ENCODE results near the gene JUND.

The JUND gene

GRCh38 chr19:18291590-18292461, 10.4 kb upstream of the JUND start:
- peaks cover 56% of the 10 kb centered on the region for H3K4me1 ChIP-seq

DNA sequence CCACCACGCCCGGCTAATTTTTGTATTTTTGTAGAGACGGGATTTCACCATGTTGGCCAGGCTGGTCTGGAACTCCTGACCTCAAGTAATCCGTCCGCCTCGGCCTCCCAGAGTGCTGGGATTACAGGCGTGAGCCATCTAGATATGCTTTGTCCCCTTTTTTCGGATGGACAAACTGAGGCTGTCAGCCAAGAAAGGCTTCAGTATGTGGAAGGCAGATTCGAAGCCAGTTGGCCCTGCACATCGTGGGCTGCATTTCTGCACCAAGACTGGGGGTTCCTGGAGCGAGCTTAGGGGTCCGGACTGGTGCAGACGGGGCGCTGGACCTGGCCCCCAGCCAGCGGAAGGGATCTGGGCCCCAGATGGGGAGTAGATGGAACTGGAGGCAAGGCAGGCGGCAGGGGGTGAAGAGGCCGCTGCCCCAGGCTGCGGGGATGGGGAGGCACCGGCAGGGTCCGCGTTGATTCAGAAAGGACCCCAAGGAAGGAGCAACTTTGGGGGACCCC, 9.7 kb upstream of the JUND start:
- Histone ChIP-seq H3K9ac (peak overlapping the region; percentile 86), H4K20me1 (no peaks in the 10 kb centered on the region), H3K27me3 (no peaks in the 10 kb centered on the region), H3K4me1 (peaks cover 64% of the 10 kb centered on the region), H3K27ac (peak overlapping the region; percentile 95), H3K4me3 (peak overlapping the region; percentile 81), H3K9me3 (no peaks in the 10 kb centered on the region), H3K4me2 (peak overlapping the region; percentile 97), H3K36me3 (no peaks in the 10 kb centered on the region)
- no peak for TF ChIP-seq Cebpa-rat (IDR thresholded peaks at IDR 0.05)

More at GRCh38 chr19:18291590-18292461, 10.4 kb upstream of the JUND start:
- H3K36me3 ChIP-seq = no peaks in the 10 kb centered on the region
- peak overlapping the region; percentile 81 for H3K4me3 ChIP-seq
- no peaks in the 10 kb centered on the region for H3K9me3 ChIP-seq
- TF ChIP-seq Cebpa-rat (IDR thresholded peaks at IDR 0.05) = no peak
- H3K4me2 ChIP-seq = peak overlapping the region; percentile 97
- H4K20me1 ChIP-seq = no peaks in the 10 kb centered on the region
- H3K9ac ChIP-seq = peak overlapping the region; percentile 86
- no peaks in the 10 kb centered on the region for H3K27me3 ChIP-seq
- H3K27ac ChIP-seq = peak overlapping the region; percentile 95

- Histone ChIP-seq H4K20me1 (no peaks in the 10 kb centered on the region), H3K4me3 (peak overlapping the region; percentile 81; the same call in 1 of the 2 replicates), H3K4me1 (peaks cover 68% of the 10 kb centered on the region), H3K9ac (no peak overlapping the region; the same call in 1 of the 2 replicates), H3K27ac (peak overlapping the region; percentile 95), H3K36me3 (no peaks in the 10 kb centered on the region), H3K27me3 (no peaks in the 10 kb centered on the region), H3K9me3 (no peaks in the 10 kb centered on the region), H3K4me2 (peak overlapping the region; percentile 97)
- TF ChIP-seq Cebpa-rat (IDR thresholded peaks at IDR 0.05) = no peak
These were observed 9.0 kb upstream of the JUND start for GRCh38 chr19:18290302-18291018.

GRCh38 chr19:18289471-18290301, 8.3 kb upstream of the JUND start:
- H3K4me2 ChIP-seq = peak overlapping the region; percentile 97
- no peaks in the 10 kb centered on the region for H3K36me3 ChIP-seq
- H3K4me3 ChIP-seq = no peak overlapping the region

GRCh38 chr19:18287836-18288772, 6.7 kb upstream of the JUND start:
- H3K4me3 ChIP-seq = no peak overlapping the region
- H4K20me1 ChIP-seq = no peaks in the 10 kb centered on the region
- H3K9me3 ChIP-seq = no peaks in the 10 kb centered on the region
- peaks cover 74% of the 10 kb centered on the region for H3K4me1 ChIP-seq
- TF ChIP-seq Cebpa-rat (IDR thresholded peaks at IDR 0.05) = no peak
- H3K27me3 ChIP-seq = no peaks in the 10 kb centered on the region
- H3K27ac ChIP-seq = 0 out of 2 replicates have a peak overlapping the region, but pooled peaks have one; percentile 26
- no peak overlapping the region for H3K9ac ChIP-seq
- H3K4me2 ChIP-seq = no peak overlapping the region
- no peaks in the 10 kb centered on the region for H3K36me3 ChIP-seq

More at GRCh38 chr19:18289471-18290301, 8.3 kb upstream of the JUND start:
- H3K27me3 ChIP-seq = no peaks in the 10 kb centered on the region
- peaks cover 76% of the 10 kb centered on the region for H3K4me1 ChIP-seq
- no peak for TF ChIP-seq Cebpa-rat (IDR thresholded peaks at IDR 0.05)
- H3K9me3 ChIP-seq = no peaks in the 10 kb centered on the region
- peak overlapping the region; percentile 41 for H3K27ac ChIP-seq
- H4K20me1 ChIP-seq = no peaks in the 10 kb centered on the region
- H3K9ac ChIP-seq = peak overlapping the region; percentile 24; the same call in 1 of the 2 replicates

DNA sequence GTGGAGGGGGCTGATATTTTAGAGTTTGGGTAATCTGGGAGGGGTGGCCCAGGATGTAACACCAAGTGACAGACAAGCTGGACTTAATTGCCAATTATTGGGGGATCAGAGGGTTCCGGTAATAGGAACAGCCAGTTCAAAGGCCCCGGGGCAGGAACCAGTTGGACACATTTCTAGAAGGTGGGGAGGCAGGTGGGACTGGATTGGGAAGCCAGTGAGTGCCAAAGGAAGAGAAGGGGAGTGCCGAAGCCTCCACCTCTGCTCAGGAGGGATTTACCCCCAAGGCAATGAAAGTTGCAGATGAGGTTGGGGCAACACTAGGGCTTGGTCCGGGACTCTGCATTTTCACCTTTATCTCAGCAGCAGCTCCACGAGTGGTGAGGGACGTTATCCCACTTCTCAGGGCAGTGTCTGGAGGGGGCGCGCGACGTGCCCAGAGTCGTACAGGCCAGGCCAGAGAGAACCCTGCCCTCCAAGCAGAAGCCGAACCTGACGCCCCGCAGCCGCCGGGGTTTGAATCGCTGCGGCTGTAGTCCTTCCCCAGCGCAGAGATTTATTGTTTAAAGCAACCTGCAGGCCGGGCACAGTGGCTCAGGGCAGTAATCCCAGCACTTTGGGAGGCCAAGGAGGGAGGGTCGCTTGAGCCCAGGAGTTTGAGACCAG, 5.7 kb upstream of the JUND start:
- H3K36me3 ChIP-seq = no peaks in the 10 kb centered on the region
- no peak overlapping the region for H3K4me3 ChIP-seq
- peaks cover 80% of the 10 kb centered on the region for H3K4me1 ChIP-seq
- peak overlapping the region; percentile 28; the same call in 1 of the 2 replicates for H3K4me2 ChIP-seq
- H3K9me3 ChIP-seq = no peaks in the 10 kb centered on the region
- H4K20me1 ChIP-seq = no peaks in the 10 kb centered on the region
- no peaks in the 10 kb centered on the region for H3K27me3 ChIP-seq
- H3K9ac ChIP-seq = no peak overlapping the region
- TF ChIP-seq Cebpa-rat (IDR thresholded peaks at IDR 0.05) = no peak
- 0 out of 2 replicates have a peak overlapping the region, but pooled peaks have one; percentile 26 for H3K27ac ChIP-seq

- Histone ChIP-seq H3K9me3 (no peaks in the 10 kb centered on the region), H3K9ac (peak overlapping the region; percentile 2), H3K4me1 (peaks cover 64% of the 10 kb centered on the region), H3K4me3 (no peak overlapping the region), H3K36me3 (no peaks in the 10 kb centered on the region), H3K4me2 (peak overlapping the region; percentile 50), H3K27ac (peak overlapping the region; percentile 64), H3K27me3 (no peaks in the 10 kb centered on the region), H4K20me1 (peaks cover 14% of the 10 kb centered on the region)
- TF ChIP-seq Cebpa-rat (IDR thresholded peaks at IDR 0.05) = no peak
These were observed 3.4 kb upstream of the JUND start for GRCh38 chr19:18284712-18285360.
